Lower leg skin (tissue), 3 donors: Measurements from ENCODE around the gene WDHD1.

Experiments used
- POLR2A ChIP-seq, 2 donors: fragments of 450-650 bp; IDR thresholded peaks; one replicate each; pipeline ENCODE4 v1.6.1; 2016 to 2017; ENCODE audit warnings: antibody characterized with exemption in 2 of 2, mild to moderate bottlenecking in 1 of 2, moderate library complexity in 1 of 2
- TF ChIP-seq, protein P1 (sequence below), 3 donors: fragments of 450-650 bp; IDR thresholded peaks; one replicate each; pipeline ENCODE4 v1.5.1; 2016; ENCODE audit warnings: antibody characterized with exemption in 3 of 3, mild to moderate bottlenecking in 3 of 3, moderate library complexity in 2 of 3

DNA sequence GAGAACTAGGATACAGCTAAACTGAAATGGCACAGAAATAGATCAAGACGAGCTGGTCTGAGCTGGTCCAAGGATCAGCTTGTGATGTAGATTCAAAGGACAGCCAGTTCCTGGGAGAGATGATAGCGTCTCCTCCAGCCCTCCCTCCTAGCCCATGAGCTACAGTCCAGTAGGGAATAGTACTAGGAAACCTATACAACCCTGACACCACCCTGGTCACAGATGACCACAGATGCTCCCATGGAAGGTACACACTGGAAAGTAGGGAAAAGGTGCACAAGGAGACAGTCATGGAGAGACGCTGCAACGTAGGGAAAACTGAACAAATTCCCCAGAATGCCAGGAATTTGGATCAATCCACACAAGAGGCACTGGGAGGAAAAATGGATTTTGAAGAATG is 131.2 kb downstream of the WDHD1 start:
- TF ChIP-seq, protein P1, sequence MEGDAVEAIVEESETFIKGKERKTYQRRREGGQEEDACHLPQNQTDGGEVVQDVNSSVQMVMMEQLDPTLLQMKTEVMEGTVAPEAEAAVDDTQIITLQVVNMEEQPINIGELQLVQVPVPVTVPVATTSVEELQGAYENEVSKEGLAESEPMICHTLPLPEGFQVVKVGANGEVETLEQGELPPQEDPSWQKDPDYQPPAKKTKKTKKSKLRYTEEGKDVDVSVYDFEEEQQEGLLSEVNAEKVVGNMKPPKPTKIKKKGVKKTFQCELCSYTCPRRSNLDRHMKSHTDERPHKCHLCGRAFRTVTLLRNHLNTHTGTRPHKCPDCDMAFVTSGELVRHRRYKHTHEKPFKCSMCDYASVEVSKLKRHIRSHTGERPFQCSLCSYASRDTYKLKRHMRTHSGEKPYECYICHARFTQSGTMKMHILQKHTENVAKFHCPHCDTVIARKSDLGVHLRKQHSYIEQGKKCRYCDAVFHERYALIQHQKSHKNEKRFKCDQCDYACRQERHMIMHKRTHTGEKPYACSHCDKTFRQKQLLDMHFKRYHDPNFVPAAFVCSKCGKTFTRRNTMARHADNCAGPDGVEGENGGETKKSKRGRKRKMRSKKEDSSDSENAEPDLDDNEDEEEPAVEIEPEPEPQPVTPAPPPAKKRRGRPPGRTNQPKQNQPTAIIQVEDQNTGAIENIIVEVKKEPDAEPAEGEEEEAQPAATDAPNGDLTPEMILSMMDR (IDR thresholded peaks at IDR 0.05) = no peak
- TF ChIP-seq POLR2A (IDR thresholded peaks at IDR 0.05) = no peak
